Stimulated activated CD8-positive, alpha-beta memory T cell treated with anti-CD3 and anti-CD28 coated beads, Interleukin-4, amount 100 ng/mL, for 48 hours (primary cell): Measurements from ENCODE around the gene NDUFA1.
"Not testable (repeated sequence)": the region's sequence is repeated elsewhere in the genome, so short reads cannot be mapped to it uniquely, and the experiment has no call there.

Experiments
- DNase-seq: peaks from one replicate; pipeline ENCODE4 v3.0.0-alpha.2; 2020

Gene NDUFA1

DNA sequence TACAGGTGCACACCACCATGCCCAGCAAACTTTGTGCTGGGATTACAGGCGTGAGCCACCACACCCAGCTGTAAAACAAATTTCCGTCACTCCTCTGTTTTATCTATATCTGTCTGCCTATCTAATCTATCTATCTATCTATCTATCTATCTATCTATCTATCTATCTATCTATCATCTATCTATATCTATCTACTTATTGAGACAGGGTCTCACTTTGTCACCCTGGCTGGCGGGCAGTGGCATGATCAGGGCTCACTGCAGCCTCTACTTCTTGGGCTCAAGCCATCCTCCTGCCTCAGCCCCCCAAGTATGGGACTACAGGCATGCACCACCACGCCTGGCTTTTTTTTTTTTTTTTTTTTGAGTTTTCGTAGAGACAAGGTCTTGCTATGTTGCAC lies 44.7 kb downstream of the NDUFA1 start:
- DNase-seq = no peak

- DNase-seq = no peak
These were observed 46.2 kb downstream of the NDUFA1 start for GRCh38 chrX:119917877-119918276.

GRCh38 chrX:119919835-119920585 lies 48.4 kb downstream of the NDUFA1 start:
- no peak for DNase-seq

- DNase-seq = not testable (repeated sequence)
These were observed 50.8 kb downstream of the NDUFA1 start for GRCh38 chrX:119922391-119922790.
